Left ventricle myocardium superior (tissue), 1 donor: Measurements from ENCODE around the gene CENPT. TPM values are rescaled to one million over a fixed set of nuclear protein-coding genes. Genes with fewer than 3 reads are reported as not detected.

Experiments
- ATAC-seq: fragments of 200-7000 bp; cut with Tn5 transposase; one replicate; pipeline ENCODE4 v1.9.1; 2020; ENCODE audit warnings: mild to moderate bottlenecking, moderate library complexity
- DNase-seq: peaks from one replicate; pipeline ENCODE4 v3.0.0-alpha.2; 2020
- intact Hi-C: fragments of 100-400 bp; cut with micrococcal nuclease; formaldehyde crosslinking; loops from one replicate; pipeline ENCODE4 v1.11.0; 2022
- total RNA-seq: library from RNA; stranded (reverse); fragmentation: NEBNext Ultra II Directional; extraction: Animal tissue kit (Norgen Biotek cat#: 25700); gene quantifications from one replicate; pipeline ENCODE4 v1.2.1, GENCODE V29; 2021
- donor health status: DM: no; HTN: yes; CAD: no; lungs with severe emphysema.

Gene CENPT
- total RNA-seq, 1 donor from 2014 or later: 20.8 TPM

DNA sequence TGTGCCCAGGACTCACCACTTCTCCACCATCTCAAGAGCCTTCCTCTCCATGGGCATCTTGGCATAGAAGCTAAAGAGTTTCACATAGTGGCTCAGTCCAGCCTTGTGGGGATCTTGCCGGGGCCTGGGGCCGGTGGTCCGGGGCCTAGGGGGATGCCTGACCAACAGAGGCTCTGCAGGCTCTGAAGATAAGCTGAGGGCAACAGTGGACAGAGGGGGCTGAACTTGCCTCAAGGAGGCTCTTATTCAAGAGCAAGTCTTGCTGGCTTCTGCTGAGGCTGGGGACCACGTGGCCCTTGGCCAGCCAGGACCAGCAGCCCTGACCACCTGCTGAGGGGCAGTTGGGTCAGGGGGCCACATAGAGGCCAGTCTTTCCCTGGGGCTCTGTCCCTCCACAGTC lies 18.8 kb downstream of the CENPT start:
- DNase-seq (no peak), ATAC-seq (no peak)
- intact Hi-C loops: no loop called here

- ATAC-seq (no peak), DNase-seq (no peak)
- intact Hi-C loops: no loop called here
These were observed 21.6 kb downstream of the CENPT start for GRCh38 chr16:67825906-67826305.

GRCh38 chr16:67825119-67825518 lies 22.4 kb downstream of the CENPT start:
- no peak for DNase-seq
- ATAC-seq: no peak
- intact Hi-C loops: no loop called here

DNA sequence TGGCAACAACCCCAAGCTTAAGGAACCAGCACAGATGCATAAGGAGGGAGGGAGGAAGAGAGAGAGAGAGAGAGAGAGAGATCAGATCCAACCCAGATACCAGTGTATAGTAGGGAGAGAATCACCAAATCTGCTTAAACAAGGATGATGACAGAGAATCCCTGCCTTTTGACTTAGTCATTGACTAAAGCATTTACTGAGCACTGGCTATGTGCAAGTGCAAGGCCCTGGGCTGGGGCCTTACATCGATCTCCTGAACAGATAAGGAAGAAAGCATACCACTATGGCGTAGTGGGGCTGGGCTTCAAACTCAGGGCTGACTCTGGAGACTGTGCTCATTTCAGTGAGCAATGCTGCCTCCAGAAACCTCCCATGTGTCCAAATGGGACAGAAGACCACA lies 25.0 kb downstream of the CENPT start:
- ATAC-seq: no peak
- intact Hi-C loops: no loop called here
- no peak for DNase-seq

- intact Hi-C loops: no loop called here
- DNase-seq (no peak), ATAC-seq (no peak)
These were observed 26.8 kb downstream of the CENPT start for GRCh38 chr16:67820608-67821259.

- no peak for DNase-seq
- no peak for ATAC-seq
- intact Hi-C loops: no loop called here
These were observed 32.9 kb downstream of the CENPT start for GRCh38 chr16:67814567-67814966.

DNA sequence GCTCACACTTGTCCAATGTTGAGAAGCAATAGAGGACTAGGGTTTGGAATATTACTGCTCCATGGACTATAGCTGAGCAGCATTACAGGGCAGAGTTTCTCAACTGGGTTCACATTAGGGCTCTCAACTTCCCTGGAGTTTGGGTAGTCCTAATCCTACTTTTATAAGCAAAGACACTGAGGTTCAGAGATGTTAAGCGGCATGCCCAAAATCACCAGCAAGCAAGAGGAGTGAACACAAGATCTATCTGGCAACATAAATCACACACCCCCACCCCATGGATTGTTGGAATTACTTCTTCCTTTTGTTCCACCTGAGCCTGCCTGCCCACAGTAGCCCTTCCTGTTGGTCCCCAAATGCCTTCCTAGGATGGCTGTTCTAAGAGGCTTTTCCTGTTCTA lies 35.6 kb downstream of the CENPT start:
- intact Hi-C loops: no loop called here
- DNase-seq: no peak

DNA sequence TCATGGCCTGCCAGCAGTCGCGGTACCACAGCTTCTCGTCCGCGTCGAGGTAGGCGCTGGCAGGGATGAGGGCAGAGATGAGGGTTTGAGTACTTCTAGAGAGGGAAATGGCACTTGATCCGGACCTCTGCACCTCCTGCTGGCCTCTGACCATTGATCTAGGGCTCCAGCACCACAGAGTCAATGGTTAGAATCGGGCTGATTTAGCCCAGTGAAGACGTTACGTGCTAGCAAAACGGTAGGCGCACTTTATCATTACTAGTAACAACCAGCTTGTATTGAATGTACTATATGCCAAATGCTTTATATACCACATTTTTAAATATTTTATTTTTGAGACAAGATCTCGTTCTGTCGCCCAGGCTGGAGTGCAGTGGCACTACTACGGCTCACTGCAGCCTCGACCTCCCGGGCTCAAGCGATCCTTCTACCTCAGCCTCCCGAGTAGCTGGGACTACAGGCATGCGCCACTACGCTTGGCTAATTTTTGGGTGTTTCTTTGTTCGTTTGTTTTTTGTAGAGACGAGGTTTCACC lies 40.3 kb downstream of the CENPT start:
- DNase-seq: no peak
- intact Hi-C loops: no loop called here

More for the DNA sequence above, 35.6 kb downstream of the CENPT start:
- ATAC-seq: no peak

GRCh38 chr16:67806428-67807147 lies 40.9 kb downstream of the CENPT start, which contains the start of the genes RANBP10 and TSNAXIP1:
RANBP10 (minus strand) TSS chr16:67806560; CDS start chr16:67806536, 24 bp downstream.
TSNAXIP1 (plus strand) TSS chr16:67806889; CDS start chr16:67807150, 261 bp downstream.
- intact Hi-C loops: no loop called here
- ATAC-seq (peak; percentile 97), DNase-seq (peak; percentile 97)

More for the DNA sequence above, 40.3 kb downstream of the CENPT start:
- ATAC-seq: no peak

GRCh38 chr16:67805718-67806427 lies 41.6 kb downstream of the CENPT start:
- intact Hi-C loops: no loop called here
- DNase-seq (no peak), ATAC-seq (peak; percentile 6)

- ATAC-seq (no peak), DNase-seq (no peak)
- intact Hi-C loops: no loop called here
These were observed 42.5 kb downstream of the CENPT start for GRCh38 chr16:67804853-67805542.

DNA sequence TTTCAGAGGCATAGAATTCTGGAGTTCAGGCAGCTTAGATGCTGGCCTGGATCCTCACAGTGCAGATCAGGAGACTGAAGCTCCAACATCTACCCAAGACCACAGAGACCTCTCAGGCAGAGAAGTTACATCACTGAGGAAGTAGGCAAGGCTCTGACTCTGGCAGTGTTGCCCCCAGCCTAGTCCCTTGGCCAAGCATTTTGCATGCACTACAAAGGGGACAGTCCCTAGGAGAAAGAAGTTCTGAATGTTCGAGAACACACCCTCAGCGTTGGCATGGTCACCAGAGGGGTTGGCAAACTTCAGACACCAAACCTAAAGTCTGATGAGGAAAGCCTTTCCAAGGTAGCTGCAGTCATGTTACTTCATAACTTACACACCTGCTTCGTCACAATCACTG lies 43.6 kb downstream of the CENPT start:
- intact Hi-C loops: no loop called here
- DNase-seq (no peak), ATAC-seq (no peak)

- intact Hi-C loops: no loop called here
- DNase-seq (no peak), ATAC-seq (no peak)
These were observed 45.6 kb downstream of the CENPT start for GRCh38 chr16:67801883-67802282.

- no peak for ATAC-seq
- intact Hi-C loops: no loop called here
- DNase-seq: no peak
These were observed 46.3 kb downstream of the CENPT start for GRCh38 chr16:67801241-67801640.

- intact Hi-C loops: no loop called here
- peak; percentile 90 for ATAC-seq
These were observed 47.1 kb downstream of the CENPT start for GRCh38 chr16:67800338-67800926.

DNA sequence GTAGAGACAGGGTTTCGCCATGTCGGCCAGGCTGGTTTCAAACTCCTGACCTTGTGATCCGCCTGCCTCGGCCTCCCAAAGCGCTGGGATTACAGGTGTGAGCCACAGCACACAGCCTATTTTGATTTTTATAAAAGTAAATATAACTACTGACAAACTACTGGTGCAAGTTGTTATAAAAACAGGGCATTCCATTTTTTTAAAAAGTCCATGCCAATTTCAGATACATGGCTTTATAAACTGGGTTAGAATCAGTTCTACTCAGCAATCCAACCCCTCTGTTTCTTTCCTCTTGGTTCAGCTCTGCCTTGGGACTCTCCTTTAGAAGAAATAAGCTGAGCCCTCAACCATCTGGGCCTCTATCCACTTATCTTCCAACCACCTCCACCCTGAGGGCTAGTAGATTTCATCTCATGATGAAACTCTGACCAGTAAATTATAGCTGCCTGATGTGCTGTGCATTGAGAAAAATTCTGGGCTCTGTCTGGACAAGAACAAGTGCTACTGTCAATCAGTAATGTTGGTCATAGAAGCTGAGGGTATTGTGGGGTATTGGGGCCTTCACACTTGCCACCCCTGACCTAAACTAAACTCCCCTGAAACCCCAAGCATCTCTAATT lies 51.3 kb downstream of the CENPT start:
- intact Hi-C loops: no loop called here
- ATAC-seq: no peak
- no peak for DNase-seq

More at GRCh38 chr16:67800338-67800926, 47.1 kb downstream of the CENPT start:
- no peak for DNase-seq

DNA sequence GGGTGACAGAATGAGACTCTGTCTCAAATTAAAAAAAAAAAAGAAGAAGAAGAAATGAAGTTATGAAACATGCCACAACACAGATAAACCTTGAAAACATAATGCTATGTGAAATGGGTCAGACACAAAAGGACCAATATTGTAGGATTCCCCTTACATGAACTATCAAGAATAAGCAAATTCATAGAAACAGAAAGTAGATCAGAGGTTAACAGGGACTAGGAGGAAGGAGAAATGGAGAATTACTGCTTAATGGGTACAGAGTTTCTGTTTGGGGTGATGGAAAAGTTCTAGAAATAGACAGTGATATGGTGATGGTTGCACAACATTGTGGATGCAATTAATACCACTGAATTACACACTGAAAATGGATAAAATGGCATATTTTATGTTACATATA lies 57.4 kb downstream of the CENPT start:
- intact Hi-C loops: no loop called here

DNA sequence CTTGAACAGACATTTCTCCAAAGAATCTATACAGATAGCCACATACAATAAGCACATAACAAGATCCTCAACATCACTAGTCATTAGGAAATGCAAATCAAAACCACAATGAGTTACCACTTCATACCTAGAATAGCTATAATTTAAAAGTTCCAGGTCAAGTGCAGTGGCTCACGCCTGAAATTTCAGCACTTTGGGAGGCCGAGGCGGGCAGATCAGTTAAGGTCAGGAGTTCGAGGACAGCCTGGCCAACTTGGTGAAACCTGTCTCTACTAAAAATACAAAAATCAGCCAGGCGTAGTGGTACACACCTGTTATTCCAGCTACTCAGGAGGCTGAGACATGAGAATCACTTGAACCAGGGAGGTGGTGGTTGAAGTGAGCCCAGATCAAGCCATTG lies 61.0 kb downstream of the CENPT start:
- no peak for ATAC-seq
- intact Hi-C loops: no loop called here
- no peak for DNase-seq

More for the DNA sequence above, 57.4 kb downstream of the CENPT start:
- DNase-seq (no peak), ATAC-seq (no peak)

GRCh38 chr16:67783353-67783725 lies 64.2 kb downstream of the CENPT start:
- ATAC-seq (no peak), DNase-seq (no peak)
- intact Hi-C loops: no loop called here
